Activated naive CD4-positive, alpha-beta T cell treated with anti-CD3 and anti-CD28 coated beads, Interleukin-2, amount 50 U/mL, for 16 hours (primary cell): ENCODE data around the gene TEDDM1.
"Not testable (repeated sequence)": the region's sequence is repeated elsewhere in the genome, so short reads cannot be mapped to it uniquely, and the experiment has no call there.

ENCODE experiments used
- DNase-seq: peaks from one replicate; pipeline ENCODE4 v3.0.0-alpha.2; 2020

Gene TEDDM1, protein sequence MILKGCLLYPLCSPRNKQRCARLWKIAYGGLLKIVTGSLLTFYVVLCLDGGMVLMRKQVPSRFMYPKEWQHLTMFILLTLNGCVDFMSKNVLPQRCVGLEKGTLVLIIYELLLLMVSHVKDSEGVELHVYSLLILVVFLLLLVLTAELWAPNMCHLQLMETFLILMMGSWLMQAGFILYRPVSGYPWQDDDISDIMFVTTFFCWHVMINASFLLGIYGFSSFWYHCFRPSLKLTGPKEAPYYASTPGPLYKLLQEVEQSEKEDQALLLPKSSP

DNA sequence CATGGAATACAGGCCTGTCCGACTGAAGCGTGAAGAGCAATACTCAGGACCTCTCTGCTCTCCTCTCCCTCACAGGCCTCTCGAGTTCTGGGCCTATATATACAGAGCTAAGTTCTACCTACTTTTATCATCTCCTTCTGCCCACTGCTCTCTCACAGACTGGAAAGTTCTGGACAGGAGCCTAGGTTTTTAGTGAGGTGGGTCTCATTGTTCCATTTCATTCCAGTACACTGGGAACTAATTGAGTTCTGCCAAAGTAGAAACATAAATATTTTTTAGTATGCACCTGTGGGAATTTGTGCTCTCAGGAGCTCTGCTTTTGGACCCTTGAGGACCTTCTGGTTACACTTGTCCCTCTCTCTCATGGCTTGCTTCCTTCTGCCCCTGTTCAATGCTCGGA is at the start of gene TEDDM1:
TEDDM1 (minus strand) TSS at position 101 of the 400 bp plus-strand sequence. CDS start 182 bp downstream, outside the sequence.
- DNase-seq: no peak

DNA sequence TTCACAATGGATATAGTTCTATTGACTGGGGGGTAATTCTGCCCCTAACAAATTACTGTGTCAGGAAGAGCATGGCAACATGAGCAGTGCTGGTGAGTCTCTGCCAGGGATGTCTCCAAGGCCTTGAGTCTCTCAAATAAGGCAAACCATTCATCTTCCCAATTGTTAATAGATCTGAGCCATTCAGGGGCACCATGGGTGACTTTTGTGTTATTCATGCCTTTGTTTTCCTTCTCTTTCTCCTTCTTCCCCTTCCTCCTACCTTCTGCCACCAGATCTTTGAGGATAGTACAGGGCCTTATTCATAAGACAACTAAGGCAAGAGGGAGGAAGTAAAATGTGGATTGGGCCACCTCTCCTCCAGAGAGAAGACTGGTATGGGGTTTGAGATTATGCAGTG is 49.6 kb upstream of the TEDDM1 start, which contains the start of gene RGSL1:
RGSL1 (plus strand) TSS at position 60 of the 400 bp plus-strand sequence; CDS start at position 80, 20 bp downstream.
- no peak for DNase-seq

DNA sequence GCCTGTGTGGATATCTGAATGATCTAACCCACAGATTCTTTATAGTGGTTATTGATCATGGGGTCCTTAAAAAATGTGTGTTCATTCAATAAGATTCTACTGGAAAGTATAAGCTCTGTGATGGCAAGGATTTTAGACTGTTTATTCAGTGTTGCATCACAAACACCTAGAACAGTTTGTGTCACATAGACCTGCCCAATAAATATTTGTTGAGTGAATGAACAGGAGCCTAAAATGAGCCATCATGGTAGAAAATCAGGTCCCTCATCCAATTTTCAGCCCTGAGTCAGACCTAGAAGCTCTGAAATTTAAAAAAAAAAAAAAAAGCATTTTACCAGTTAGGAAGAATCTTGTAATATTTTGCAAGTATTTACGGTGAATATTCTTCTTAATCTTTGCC is 47.2 kb upstream of the TEDDM1 start:
- DNase-seq: no peak

DNA sequence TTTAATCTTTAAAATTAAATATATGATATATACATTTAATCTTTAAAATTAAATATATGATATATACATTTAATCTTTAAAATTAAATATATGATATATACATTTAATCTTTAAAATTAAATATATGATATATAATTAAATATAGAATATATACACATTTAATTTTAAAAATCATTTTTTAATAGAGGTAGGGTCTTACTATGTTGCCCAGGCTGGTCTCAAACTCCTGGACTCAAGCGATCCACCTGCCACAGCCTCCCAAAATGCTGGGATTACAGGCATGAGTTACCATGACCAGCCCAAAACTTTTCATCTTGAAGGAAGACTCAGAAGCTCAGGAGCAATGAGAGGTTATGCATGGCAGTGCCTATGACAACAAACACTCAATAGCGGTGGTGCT is 46.7 kb upstream of the TEDDM1 start:
- not testable (repeated sequence) for DNase-seq

DNA sequence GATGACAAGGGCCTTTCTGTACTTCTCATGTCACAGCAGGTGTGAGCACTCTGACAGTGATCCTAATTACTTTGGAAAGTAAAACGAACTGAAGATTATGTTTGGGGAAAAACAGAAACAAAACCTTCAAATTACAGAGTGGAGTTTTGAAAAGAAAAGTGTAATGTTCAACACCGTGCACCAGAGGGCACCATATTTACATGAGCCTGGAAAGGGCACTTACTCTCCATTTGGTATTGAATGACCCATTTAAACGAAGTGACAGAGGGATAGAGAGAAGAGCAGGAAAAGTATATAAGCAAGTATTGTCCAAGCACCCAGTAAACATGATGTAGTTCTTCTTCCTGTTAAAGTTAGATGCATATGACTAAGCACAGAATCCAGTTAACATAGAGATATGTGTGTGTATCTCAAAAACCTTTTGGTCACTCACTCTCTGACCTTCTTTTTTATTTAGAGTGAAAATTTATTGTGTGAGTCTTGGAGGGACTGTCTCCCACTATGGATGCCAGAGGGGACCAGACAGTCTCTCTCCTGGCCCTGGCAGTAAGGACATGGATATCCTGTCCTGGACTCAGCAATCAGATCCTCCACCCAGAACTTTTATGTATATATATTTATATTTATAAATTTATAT is 45.7 kb upstream of the TEDDM1 start:
- no peak for DNase-seq

DNA sequence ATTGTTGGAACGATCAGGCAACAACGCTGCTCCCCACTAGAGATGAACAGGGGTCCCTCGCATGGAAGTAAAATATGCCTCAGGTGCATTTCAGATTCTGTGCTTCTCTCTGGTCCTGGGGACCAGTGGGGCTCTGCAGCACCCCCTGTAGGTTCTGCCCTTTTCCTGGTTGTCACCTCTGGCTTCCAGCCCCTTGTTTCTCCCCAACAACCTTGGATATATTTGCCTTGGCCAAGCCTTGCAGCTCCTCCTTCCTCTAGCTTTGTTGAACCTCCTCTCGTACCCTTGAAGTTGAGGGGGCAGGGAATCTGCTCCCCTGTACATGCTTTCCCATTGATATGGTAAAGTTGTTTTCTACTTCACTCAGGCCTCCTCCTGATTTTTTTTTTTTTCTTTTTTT is 44.0 kb upstream of the TEDDM1 start:
- DNase-seq: no peak

DNA sequence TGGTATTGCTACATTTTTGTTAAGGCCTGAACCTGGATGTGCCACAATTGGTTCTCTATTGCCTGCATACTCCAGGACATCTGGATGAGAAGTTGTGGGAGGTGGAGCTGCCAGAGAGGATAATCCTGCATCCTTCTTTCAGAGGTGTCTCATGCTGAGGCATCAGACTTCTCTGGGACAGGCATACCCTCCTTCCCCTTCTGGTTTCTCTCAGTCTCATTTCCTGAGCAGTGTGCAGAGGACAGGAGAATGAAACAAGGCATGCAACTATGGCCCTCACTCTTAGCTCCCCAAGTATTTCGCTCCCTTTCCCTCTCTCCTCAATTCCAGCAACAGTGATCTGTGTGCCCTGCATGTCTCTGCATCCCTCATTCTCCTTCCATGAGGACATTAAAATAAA is 41.9 kb upstream of the TEDDM1 start:
- no peak for DNase-seq

DNA sequence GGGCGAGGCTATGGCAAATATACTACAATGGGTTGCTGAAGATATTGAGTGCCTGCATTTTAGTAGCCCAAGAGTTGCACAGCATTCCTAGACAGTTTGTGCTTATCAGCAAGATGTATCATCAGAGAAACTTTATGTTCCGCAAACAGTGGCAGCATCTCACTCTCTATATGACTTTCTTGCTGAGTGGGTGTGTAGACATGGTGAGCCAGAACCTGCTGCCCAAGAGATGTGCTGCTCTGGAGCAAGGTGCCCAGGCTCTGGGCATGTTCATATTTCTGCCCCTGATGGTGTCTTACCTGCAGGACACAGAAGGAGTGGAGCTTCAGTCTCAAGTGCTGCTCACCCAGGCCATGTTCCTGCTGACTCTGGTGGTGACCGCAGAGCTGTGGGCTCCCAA is 41.3 kb upstream of the TEDDM1 start:
- DNase-seq: no peak

DNA sequence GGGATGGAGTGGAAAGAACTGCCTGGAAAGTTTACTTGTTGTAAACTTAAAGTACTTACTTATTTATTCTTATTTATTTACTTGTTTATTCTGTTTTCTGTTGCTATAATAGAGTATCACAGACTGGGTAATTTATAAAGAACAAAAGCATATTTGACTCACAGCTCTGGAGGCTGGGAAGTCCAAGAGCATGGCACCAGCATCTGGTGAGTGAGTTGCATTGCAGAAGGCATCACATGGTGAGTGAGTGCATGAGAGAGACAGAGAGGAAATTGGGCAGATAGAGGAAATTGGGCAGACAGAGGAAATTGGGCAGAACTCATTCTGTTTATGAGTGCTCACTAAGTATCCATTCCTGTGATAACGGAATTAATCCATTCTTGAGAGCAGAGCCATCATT is 37.9 kb upstream of the TEDDM1 start:
- no peak for DNase-seq

DNA sequence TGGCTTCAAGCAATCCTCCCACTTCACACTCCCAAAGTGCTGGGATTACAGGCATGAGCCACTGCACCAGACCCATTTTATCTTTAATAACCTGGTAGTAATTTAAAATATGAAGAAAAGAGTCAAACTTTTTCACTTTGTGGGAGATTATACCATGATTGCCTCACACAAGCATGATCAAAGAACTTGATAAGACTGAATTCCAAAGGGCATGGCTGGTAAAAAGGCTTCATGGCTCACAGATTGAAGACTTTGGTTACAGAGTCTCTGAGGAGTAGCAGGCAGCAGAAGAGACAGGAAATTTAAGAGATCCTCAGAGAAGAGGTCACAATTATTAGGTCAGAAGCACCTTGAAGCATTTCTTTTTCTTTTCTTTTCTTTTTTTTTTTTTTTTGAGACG is 33.1 kb upstream of the TEDDM1 start:
- DNase-seq: no peak

DNA sequence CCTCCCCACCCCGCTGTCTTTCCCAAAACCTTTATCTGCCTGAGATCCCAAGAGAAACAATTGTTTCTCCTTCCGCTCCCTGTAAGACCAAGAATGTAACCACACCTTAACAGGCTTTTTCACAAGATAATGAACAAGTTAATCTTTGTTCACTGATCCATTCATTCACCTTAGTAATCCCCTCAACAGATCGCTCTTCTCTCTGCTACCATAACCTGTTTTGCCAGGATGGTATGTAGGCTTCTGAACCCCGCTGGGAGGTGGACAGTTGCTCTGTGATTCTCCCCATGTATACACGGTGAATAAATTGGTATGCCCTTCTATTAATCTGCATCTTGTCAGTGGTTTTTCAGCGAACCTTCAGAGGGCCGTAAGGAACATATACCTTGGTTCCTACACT is 30.8 kb upstream of the TEDDM1 start:
- DNase-seq: no peak

DNA sequence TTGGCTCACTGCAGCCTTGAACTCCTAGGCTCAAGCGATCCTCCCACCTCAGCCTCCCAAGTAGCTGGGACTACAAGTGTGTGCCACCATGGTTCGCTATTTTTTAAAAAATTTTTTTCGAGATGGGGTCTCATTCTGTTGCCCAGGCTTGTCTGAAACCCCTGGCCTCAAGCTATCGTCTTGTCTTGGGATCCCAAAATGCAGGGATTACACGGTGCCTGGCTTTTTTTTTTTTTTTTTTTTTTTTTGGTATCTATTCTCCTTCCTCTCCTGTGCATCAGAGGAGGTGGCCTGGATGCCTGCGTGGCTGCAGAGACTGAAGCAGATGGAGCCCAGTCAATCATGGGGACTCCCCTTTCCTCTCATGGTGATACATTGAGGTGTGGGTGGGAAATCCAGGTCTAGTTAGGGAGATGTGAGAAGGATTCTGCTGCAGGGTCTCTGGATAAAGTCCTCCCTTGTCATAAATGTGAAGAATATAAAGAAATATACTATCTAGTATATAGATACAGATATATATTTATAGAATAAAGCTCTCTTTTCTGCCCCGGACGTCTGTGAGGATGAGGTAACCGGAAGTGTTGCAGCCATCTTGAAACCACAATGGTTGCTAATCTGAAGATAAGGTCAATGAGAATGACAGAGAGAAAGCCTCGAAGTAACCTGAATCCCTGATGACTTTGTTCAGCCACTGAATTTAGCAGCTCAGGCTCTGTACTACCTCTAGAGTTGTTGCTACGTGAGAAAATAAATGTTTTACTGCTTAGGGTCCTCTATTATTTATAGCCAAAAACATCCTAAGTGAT is 30.0 kb upstream of the TEDDM1 start:
- DNase-seq: no peak

DNA sequence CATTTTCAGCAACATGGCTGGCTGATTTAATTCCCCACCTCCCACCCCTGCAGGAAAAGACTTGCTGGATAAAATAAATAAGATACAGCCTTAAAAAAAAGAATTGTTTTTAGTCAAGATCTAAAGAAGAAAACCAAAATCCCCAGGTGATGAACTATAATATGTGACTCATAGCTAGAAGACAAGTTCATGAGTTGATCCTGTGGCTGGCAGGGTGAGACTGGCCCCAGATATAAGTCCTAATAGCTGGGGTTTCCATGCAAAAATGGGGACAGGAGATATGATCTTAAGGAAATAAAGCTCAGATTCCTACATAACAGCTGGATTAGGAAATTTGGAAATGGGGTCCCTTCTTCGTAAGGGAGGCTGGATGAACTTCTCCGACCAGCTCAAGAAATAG is 27.6 kb upstream of the TEDDM1 start:
- DNase-seq: no peak

DNA sequence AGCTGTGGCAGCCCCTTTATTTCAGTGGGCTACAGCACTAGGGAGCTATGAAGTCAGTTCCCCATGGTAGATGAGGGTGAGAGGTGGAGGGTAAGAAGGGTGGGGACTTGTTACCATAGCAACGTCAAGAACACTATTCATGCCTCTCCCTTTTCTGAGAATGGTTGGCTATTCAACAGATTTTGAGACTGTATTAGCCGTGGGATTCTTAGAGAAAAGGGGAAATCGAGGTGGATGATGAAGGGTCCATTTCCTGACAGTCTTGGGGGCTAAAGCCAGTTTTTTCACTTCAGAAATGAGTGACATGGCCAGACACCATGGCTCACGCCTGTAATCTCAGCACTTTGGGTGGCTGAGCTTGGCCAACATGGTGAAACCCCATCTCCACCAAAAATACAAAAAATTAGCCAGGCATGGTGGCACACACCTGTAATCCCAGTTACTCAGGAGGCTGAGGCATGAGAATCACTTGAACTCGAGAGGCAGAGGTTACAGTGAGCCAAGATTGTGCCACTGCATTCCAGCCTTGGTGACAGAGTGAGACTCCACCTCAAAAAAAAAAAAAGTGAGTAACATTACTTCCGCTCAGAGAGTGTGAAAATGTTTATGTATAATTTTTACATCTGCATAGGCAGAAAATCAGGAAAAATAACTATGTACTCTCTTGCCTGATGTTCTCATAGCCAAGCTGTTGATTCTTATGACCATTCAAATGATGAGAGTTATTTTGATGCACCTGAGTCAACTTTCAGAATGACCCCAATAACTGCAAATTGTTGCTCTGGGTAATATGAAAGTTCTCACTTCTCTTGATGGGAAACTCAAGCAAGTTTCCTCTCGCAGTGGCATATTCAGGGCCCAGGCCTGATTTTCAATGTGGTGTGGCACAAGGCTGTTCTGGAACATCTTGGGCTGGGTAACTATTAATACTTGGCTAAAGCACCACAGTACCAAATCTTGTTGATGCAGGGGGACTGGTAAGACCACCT is 26.3 kb upstream of the TEDDM1 start:
- DNase-seq: no peak

DNA sequence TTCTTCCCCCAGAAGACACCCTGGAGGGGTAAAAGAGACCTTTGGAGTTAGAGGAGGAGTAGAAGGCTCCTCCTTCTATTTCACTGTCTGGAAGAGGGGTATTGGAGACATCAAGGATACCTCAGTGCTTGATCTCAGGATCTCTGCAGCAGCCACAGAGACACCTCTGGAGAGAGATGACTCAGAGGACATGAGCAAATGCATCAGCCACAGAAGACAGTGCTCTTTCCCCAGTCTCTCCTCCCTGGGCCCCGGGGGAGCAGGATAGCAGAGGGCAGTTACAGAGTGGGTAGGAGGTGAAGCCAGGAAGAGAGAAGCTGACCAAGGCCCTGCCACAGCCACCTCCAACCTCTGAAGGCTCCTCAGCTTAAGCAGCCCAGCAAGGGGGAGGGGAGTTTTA is 15.3 kb upstream of the TEDDM1 start:
- no peak for DNase-seq

DNA sequence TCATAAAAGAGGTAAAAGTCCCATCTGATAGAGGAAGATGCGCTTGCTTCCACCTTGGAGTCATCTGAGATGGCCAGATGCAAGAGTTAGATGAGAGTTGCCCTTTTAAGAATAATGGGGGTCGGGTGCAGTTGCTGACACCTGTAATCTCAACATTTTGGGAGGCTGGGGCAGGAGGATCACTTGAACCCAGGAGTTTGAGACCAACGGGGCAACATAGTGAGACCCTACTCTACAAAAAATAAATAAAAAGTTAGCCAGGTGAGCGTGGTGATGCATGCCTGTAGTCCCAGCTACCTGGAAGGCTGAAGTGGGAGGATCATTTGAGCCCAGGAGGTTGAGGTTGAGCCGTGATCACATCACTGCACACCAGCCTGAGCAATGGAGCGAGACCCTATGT is 13.5 kb upstream of the TEDDM1 start:
- DNase-seq: no peak

DNA sequence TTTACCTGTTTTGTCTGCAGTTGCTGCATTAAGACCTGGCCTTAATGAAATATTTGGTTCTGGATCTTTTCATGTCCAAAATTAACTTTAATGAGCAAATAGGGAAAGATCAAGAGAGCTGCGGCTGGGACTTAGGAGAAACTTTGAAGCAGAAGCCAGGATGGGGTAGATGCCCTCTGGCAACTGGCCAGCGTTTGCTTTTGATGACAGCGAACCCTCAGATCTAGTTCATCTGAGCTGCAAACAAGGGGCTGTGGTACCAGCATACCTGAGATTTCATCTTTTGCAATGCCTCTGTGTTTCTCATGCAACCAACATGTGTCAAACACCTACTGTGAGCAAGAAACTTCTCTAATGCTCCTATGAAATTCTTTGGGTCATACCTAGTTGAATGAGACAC is 13.0 kb upstream of the TEDDM1 start:
- no peak for DNase-seq

DNA sequence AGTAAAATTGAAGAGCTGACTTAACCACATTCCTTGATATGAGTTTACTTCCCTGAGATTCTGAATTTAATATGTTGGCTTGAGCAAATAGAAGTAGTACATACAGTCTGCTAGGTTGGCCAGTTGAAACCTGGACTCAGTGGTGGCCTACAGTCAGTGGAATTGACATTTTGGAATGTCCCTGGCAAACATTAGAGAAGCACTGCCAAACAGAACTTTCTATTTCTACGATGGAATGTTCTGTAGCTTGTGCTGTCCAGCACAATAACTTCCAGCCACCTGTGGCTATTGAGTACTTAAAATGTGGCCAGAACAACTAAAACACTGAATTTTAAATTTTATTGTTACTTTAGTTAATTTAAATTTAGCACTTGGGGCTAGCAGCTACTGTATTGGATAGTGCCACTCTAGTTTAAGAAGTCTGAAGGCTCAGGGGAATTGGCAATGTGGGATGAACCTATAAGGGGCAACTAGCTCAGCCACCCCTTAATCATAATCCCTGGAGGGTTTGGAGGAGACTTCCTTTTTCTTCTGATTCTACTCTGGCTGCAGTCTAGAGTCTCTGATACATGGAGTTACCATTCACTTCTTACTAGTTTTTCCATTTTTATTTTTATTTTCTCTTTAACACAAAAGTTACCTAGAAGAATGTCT is 10.3 kb upstream of the TEDDM1 start:
- DNase-seq: no peak

DNA sequence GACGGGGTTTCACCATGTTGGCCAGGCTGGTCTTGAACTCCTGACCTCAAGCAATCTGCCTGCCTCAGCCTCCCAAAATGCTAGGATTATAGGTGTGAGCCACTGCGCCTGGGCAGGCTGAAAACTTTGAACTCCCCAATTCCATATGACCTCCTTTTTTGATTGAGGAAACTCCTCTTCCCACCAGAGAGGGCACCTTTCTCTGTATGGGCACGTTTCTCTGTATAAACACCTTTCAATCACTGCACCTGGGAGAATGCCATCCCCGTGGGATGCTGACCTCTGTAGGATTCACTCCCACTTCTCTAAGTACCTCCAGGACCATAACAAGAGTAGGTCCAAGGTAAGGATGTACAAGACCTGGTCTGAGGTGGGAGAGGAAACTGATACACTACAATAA is 9.7 kb upstream of the TEDDM1 start:
- DNase-seq: no peak

DNA sequence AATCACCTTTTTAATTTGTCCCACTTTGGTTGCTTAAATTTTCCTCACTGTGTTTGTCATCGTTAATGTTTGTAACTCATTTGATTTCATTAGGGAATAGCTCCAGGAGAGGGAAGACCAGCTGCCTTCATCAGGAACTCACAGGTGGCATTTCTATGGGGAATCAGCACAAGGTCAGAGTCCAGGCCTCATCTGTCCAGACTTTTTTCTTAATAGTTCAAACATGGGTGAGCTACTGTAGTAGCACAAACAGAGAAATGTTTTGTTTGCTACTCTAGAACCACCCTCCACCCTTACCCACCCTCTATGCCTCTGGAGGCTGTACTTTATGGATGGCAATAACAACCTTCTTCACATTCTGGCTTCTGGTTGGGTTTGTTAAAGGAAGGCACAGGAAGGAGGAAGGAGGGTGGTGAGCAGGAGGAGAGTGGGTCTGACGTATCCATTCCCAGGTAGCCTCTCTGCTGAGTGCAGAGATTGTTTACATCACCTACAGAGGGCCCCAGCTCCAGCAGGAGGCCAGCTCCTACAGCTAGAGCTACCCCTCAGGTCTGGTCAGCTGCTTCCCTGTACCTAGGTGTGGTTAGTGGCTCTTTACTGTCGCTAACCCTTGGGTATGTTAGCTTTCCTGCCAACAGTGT is 8.1 kb upstream of the TEDDM1 start:
- no peak for DNase-seq

DNA sequence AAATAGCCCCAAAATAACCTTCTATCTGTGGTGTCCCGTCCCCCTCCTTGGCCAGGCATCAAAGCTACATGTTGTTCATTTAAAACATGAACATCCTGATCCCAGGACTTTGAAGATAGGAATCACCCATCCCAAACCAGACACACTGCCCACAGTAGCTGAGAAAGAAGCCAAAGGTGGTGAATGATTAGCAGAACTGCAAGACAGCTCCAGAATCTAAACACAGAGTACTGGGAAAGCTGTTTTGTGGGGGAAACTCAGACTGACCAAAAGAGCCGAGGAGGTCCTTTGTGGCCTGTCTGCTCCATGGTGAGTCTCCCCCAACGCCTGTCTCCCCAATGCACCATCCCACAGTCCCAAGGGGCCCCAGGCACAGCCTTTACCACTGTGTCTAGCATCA is 7.3 kb upstream of the TEDDM1 start:
- no peak for DNase-seq

DNA sequence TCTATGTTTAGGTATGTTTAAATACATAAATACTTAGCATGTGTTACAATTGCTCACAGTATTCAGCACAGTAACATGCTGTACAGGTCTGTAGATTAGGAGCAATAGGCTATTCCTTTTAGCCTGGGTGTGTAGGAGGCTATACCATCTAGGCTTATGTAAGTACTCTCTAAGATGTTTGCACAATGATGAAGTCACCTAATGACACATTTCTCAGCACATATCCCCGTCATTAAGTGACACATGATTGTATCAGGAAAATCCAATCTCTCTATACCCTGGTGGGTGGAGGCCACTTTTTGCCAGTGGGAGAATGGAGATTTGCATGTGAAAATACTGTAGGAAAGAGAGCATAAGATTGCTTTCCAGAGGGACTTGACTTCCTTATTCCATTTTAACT is 5.5 kb upstream of the TEDDM1 start:
- DNase-seq: no peak
